ENCODE measurements around the gene MRPL21.
A peak's percentile ranks its signal among the peaks of the same experiment; 100 is the strongest.
"Not testable (repeated sequence)": the region's sequence is repeated elsewhere in the genome, so short reads cannot be mapped to it uniquely, and the experiment has no call there.

The MRPL21 gene

DNA sequence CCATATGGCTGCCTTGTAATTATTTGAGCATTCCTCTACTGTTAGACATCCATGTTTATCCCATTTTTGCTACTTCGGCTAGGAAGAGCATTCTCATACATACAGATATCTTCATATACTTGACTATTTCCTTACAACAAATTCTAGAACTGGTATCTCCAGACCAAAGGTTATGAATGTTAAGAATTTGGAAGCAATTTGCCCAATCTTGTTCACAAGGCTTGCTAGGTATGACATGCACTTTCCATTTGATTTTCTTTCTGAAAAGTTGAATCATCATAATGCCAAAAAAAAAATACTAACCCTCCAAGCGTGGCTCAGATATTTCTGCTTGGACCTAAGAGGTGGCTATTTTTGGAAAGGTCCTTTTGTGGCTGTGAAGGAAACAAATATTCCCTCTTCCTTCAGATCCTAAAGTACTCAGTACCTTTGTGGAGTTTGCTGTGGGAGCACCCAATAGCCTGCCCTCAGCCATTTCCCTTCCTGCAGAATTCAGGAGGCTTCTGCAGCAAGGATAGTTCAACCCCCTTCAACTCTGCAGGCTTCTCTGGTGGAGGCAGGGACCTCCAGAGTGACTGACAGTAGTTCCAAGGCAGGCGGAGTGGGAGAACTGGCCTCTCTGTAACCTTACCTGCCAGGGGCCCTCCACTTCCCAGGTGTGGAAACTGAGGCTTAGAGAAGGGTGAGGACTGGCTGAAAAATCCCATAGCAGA is 39.9 kb downstream of the MRPL21 start:
- DNase-seq: no peak

DNA sequence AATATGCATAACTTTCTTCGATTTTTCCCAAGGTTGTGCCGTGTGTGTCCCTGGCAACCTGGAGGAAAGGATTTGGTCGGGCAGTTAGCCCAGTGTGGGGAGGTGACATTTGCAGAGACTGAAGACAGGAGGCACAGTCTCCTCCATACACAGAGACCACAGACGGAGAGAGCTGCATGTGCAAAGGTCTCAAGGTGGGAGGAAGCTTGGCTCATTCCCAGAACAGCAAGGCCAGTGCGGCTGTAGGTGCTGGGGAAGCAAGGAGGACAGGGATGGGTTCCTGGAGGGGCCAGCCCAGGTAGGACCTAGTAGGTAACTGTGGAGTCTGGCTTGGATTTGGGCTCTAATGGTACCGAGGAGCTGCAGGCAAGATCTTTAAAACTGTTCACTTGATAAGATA is 41.2 kb downstream of the MRPL21 start:
- no peak for DNase-seq

DNA sequence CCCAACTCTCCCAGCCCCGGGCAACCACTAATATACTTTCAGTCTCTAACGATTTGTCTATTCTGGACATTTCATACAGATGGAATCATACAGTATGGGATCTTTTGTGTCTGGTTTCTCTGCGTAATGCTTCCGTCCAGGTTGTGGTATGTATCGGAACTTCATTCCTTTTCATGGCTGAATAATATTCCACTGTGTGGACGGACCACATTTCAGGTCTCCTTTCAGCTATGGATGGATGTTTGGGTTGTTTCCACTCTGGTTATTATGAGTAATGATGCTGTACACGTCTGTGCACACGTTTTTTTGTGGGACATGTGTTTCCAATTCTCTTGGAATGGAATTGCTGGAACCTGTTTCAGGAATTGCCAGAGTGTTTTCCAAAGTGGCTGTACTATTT is 44.5 kb downstream of the MRPL21 start:
- no peak for DNase-seq

DNA sequence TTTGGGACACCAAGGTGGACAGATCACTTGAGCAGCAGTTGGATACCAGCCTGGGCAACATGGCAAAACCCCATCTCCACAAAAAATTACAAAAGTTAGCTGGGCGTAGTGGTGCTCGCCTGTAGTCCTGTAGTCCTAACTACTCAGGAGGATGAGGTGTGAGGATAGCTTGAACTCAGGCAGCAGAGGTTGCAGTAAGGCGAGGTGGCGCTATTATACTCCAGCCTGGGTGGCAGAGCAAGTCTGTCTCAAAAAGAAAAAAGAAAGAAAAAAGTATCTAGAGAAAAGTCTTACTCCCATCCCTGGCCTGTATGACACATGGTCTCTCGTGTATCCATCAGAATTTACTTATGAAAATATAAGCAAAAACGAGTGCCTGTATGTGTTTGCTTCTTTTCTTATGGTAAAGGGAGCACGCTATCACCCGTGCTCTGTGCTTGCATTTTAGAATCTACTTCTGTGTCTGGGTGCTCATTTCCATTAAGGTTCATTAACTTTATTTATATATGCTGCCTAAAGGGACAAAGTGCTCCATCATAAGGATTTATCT is 46.5 kb downstream of the MRPL21 start:
- DNase-seq: no peak

DNA sequence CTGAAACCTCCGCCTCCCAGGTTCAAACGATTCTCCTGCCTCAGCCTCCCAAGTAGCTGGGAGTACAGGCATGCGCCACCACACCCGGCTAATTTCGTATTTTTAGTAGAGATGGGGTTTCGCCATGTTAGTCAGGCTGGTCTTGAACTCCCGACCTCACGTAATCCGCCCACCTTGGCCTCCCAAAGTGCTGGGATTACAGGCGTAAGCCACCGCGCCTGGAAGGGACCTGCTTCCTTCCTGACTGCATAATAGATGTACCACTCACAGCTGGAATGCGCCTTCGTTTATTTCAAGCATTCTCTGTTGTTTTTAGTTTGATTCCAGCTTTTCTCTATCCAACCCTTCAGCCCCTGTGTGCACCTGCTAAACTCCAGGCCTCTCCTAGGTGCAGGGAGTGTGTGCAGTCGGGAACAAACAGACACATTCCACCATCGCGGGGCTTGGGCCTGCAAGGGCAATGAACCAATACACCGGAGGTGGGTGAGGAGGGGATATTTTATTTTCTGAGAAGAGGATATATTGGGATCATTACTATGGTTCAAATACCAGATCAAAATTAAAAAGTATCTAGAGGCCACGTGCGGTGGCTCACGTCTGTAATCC is 47.1 kb downstream of the MRPL21 start:
- not testable (repeated sequence) for DNase-seq

DNA sequence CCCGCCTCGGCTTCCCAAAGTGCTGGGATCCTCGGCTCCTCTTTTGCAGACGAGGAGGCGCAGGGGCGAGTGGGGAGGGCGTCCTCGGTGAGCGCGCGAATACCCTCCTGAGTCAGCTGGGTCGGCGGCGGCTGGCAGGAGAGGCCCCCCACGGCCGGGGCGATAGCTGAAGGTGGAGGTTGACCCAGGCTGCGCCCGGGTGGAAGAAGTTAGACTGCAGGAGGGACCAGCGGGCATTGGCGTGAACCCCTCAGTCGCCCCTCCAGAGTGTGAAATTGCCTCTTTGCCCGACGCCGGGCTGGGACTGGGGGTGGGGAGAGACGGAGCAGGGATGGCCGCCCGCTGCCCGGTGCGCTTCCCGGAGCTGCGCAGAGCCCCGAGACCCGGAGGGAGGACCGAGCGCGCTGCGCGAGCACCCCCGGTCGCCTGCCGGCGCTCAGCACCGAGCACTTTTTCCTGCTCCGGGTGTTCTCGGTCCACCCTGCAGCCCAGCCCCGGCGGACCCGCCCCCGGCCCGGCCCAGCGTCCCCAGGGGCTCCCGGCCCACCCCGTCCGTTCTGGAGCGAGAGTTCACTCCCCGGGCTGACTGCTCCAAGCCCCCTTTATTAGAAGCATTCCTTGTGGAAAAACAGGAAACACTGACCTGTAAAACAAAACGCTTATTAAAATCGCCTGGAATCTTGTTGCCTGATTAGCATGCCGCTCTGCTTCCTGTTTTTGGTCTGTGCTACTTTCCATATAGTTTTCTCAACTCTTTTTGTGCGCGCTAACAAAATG is 48.2 kb downstream of the MRPL21 start:
- DNase-seq: no peak

DNA sequence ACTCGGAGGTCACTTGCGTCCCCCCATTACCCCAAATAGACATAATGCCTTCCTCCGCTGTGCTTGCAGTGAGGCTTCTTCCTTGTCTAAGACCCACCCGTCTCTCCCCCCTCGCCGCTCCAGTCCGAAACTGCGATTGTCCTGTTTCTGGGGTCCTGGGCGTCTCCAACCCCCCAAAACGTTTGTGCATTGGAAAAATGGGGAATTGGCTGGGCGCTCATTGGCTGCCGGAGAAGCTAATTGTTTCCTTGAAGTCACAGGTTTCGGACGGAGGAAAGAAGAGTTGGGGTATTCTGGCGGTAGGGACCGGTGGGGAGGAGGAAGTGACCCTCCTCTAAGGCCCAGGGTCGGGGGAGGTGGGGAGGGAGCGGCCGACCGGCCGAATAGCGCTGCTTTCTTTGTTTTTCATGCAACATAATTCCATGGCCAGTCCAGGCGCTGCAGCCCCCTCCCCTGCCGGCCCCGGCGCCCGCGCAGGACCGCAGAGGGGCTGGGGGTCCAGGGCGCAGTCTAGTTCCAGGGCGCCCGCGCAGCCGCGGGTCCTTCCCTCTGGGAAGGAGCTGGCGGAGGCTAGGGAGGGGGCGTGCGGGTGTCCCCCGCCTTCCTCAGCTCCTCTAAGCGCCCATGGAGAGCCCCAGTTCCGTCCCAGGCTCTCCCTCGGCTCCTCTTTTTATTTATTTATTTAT is 49.2 kb downstream of the MRPL21 start:
- DNase-seq: no peak

DNA sequence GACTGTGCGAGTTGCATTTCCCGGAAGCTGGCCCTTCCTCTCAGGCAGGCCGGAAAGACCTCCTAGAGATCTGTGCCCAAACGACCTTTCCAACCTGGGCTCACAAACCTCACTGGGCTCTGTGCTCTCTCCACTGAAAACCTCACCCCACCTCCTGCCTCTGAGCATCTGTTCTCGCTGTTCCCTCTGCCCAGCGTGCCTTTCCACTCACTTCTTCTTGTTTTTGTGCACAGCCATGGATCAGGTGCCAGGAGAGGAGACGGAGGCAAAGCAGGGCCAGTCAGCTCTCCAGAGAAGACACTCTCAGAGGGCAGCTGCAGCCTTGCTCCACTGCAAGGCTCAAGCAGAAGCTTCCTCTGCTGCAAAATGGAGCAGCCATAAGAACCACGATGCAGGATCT is 51.0 kb downstream of the MRPL21 start:
- DNase-seq: no peak

DNA sequence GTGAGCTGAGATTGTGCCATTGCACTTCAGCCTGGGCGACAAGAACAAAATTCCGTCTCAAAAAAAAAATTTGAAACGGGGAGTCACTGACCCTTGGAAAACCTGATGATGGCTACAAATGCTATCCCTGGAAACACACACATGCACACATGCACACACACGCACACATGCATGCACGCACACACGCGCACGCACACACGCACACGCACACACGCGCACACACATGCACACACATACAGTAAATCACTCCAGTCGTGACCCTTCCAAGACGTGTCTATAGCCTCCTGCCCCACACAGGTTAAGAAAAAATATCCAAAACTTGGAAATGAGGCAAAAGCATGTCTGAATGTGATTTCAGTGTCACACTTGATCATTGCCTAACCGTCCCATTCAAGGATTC is 55.2 kb downstream of the MRPL21 start:
- no peak for DNase-seq

DNA sequence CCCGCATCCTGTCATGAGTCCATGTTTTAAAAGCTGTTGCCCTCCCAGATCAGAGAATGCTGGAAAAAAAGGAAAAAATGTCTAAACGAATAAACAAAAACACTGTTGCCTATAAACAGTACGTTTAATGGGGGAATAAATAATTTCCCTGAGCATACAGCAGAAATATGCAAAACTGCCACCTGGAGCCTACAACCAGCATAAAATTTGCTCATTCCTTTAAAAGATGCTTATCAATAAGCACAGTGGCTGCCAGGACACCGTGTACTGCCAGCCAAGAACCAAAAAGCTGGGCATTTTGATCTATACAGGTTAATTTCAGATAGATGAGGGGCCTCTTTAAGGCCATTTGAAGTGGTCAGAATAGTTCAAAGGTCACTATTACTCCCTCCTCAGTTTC is 56.2 kb downstream of the MRPL21 start:
- DNase-seq: no peak

DNA sequence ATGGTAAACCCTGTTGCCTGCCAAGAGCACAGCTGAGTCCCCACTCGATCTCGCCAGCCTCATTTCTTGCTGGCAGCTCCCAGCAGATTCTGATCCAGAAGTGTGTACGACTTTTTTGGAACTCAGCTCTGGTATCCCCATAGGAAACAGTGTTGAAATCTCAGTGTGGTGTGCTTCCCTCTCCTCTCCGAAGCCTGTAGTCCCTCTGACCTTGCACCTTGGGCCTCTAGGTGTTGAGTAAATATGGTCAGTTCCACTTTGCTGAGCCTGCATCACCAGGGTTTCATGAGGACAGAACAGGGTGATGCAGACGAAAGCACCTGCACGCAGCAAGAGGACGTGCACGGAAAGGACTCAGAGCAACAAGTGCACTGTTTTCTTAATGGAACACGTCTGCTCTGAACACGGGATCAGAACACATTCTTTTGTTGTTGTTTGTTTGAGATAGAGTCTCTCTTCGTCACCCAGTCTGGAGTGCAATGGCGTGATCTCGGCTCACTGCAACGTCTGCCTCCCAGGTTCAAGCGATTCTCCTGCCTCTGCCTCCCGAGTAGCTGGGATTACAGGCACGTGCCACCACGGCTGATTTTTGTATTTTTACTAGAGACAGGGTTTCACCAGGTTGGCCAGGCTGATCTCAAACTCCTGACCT is 58.2 kb downstream of the MRPL21 start:
- DNase-seq: no peak

DNA sequence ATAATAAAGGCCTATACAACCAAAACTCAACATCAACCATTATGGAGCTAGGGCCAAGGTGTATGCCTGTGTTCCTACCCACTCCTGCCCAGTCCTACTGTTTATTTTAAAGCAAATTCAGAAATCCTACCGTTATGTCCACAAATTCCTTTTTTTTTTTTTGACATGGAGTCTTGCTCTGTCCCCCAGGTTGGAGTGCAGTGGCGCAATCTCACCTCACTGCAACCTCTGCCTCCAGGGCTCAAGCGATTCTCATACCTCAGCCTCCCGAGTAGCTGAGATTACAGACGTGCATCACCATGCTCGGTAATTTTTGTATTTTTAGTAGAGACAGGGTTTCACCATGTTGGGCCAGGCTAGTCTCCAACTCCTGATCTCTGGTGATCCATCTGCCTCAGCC is 58.8 kb downstream of the MRPL21 start:
- DNase-seq: no peak

DNA sequence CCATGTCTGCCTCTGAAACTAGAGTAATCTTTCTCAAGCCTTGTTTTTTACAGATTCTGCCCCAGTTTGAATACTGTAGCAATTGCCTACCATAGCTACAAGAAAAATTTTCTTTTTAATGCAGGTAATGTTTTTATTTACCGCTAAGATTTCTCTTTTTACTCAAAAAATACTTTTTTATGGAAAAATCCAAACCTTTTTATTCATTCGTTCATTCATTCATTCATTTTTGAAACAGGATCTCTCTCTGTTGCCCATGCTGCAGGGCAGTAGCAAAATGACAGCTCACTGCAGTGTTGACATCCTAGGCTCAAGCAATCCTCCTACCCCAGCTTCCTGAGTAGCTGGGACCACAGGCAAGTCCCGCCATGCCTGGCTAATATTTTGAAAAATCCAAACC is 59.3 kb downstream of the MRPL21 start:
- DNase-seq: no peak

DNA sequence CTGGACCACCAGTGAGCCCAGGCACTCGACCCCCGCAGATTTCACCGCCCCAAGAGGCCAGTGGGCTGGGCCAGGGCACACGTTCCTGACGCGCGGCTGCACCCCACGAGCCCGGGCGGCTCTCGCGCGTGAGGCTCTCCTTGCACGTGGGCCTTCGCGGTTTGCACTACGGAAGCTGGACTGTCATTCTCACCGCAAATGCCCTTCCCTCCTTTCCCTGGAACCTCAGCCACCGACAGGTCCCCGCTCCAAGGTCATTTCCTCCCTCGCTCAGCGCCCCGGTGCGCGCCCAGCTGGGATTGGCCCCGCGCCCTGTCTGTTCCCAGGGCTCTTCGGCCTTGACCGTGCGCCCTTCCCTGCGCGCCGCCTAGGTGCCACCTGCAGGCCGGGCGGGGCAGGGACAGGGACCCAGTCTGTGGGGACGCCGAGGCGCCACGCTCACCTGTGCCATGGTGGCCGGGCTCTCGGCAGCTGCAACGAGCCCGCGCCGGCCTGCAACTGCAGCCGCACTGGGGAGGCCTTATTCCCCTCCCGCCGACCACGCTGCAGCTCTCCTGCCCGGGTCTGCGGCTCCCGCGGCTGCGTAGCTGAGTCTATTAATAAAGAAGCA is 59.8 kb downstream of the MRPL21 start:
- peak; percentile 35 for DNase-seq

DNA sequence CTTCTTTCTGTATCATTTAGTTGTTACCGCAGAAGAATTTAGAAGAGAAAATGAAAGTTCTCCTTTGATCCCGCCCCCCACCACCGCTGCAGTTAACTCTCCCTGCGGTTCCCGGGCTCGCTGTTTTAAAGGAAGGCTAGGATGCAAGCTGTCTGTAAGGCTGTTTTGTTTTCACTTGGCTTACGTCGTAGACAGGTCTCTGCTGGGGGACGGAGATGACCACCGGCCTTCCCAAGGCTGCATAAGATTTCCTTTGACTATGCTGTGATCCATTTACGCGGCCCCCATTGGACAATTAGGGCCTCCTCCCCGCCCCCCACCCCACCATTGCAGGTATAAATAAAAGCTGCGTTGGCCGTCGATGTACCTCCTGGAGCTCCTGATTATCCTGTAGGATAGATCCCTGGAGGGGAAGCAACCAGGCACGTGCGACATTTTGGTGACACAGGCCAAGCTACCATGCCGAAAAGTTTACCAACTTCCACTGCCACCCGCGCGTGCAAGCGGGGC is 60.5 kb downstream of the MRPL21 start:
- no peak for DNase-seq

DNA sequence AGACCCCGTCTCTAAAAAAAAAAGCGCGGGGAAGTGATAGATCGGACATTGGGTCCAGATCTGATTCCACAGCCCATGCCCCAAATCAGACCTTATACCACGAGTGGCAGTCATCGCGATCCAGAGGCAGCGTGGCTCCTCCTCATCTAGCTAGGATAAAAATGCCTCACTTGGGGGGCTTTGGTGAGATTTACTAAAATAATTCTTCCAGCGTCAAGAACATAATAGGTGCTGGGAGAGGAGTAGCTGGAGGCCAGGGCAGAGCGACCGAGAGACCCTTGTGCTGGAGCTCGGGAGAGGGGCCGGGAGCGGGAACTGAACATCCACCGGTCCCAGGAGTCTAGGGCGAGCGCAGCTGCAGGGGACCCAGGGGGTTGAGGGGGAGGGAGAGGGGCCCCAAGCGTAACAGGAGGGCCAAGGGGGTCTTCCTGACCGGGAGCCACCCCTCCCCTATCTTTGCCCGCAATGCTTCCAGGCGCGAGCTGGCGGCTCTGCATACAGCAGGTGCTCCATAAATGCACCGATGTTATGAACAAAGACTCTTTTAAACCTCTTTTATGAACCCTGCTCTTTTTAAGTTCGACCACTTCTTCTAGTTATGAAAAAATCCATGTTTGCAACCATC is 61.1 kb downstream of the MRPL21 start:
- no peak for DNase-seq

DNA sequence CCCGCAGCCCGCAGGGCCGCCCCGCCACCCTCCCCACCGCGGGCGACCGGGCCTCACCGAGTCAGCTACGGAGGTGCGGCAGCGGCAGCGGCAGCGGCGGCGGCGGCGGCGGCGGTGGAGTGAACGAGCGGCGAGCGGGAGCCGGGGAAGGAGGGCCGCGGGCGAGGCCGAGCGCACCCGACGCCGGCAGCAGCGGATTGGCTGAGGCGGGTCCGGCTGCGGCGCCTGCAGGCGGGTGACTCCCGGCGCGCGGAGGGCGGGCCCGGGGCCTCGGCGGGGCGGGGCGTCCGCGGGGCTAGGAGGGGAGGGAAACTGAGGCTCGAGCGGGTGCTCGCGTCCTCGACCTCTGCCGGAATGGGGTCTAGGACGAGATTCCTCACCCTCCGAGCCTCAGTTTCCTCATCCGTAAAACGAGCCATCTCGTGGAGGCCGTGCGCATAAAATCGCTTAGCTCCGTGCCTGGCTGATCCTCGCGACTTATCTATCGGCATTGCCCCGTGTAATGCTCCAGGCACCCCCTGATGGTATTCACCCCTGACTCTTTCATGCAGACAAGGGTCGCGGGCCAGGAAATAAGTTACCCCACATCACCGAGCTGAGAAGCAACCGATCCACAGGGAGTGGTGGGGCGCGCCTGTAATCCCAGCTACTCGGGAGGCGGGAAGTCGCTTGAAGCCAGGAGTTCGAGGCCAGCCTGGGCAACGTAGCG is 61.8 kb downstream of the MRPL21 start, which contains the start of gene CPT1A:
CPT1A (minus strand) TSS at position 199 of the 709 bp plus-strand sequence. CDS start 26,442 bp downstream, outside the sequence.
- DNase-seq: peak; percentile 22
